ENCODE measurements around the gene ETFB.

The ETFB gene

GRCh38 chr19:51354742-51355148 lies 11.4 kb downstream of the ETFB start:
- TF ChIP-seq JUND (IDR thresholded peaks at IDR 0.05; ENCODE audit: low read depth), result no peak
- DNase-seq (ENCODE audit: low read depth in 1 of 2, low spot score in 1 of 2), result no peak
- in situ Hi-C loops (cut with HindIII; ENCODE audit: low pct_unique_long_range_greater_than_20kb, low sequenced_read_pairs), result no loop called here

- no peak for TF ChIP-seq JUND (IDR thresholded peaks at IDR 0.05; ENCODE audit: low read depth)
- no peak for DNase-seq (ENCODE audit: low read depth in 1 of 2, low spot score in 1 of 2)
- in situ Hi-C loops (cut with HindIII; ENCODE audit: low pct_unique_long_range_greater_than_20kb, low sequenced_read_pairs), result no loop called here
These were observed 12.0 kb downstream of the ETFB start for GRCh38 chr19:51354103-51354741.

GRCh38 chr19:51352783-51353360 lies 13.3 kb downstream of the ETFB start:
- in situ Hi-C loops (cut with HindIII; ENCODE audit: low pct_unique_long_range_greater_than_20kb, low sequenced_read_pairs), result no loop called here
- TF ChIP-seq JUND (IDR thresholded peaks at IDR 0.05; ENCODE audit: low read depth), result no peak
- no peak for DNase-seq (ENCODE audit: low read depth in 1 of 2, low spot score in 1 of 2)

GRCh38 chr19:51351266-51351990 lies 14.8 kb downstream of the ETFB start:
- TF ChIP-seq JUND (IDR thresholded peaks at IDR 0.05; ENCODE audit: low read depth), result no peak
- no peak for DNase-seq (ENCODE audit: low read depth in 1 of 2, low spot score in 1 of 2)
- in situ Hi-C loops (cut with HindIII; ENCODE audit: low pct_unique_long_range_greater_than_20kb, low sequenced_read_pairs), result no loop called here

GRCh38 chr19:51347209-51347928 lies 18.8 kb downstream of the ETFB start:
- in situ Hi-C loops (cut with HindIII; ENCODE audit: low pct_unique_long_range_greater_than_20kb, low sequenced_read_pairs), result no loop called here
- no peak for DNase-seq (ENCODE audit: low read depth in 1 of 2, low spot score in 1 of 2)
- no peak for TF ChIP-seq JUND (IDR thresholded peaks at IDR 0.05; ENCODE audit: low read depth)

- TF ChIP-seq JUND (IDR thresholded peaks at IDR 0.05; ENCODE audit: low read depth), result no peak
- in situ Hi-C loops (cut with HindIII; ENCODE audit: low pct_unique_long_range_greater_than_20kb, low sequenced_read_pairs), result no loop called here
- DNase-seq (ENCODE audit: low read depth in 1 of 2, low spot score in 1 of 2), result no peak
These were observed 19.4 kb downstream of the ETFB start for GRCh38 chr19:51346742-51347141.

- no peak for TF ChIP-seq JUND (IDR thresholded peaks at IDR 0.05; ENCODE audit: low read depth)
- DNase-seq (ENCODE audit: low read depth in 1 of 2, low spot score in 1 of 2), result no peak
- in situ Hi-C loops (cut with HindIII; ENCODE audit: low pct_unique_long_range_greater_than_20kb, low sequenced_read_pairs), result no loop called here
These were observed 21.0 kb downstream of the ETFB start for GRCh38 chr19:51345076-51345620.

- peak in 1 of 2 experiments; percentile 68 for DNase-seq (ENCODE audit: low read depth in 1 of 2, low spot score in 1 of 2)
- in situ Hi-C loops (cut with HindIII; ENCODE audit: low pct_unique_long_range_greater_than_20kb, low sequenced_read_pairs), result no loop called here
- no peak for TF ChIP-seq JUND (IDR thresholded peaks at IDR 0.05; ENCODE audit: low read depth)
These were observed 23.3 kb downstream of the ETFB start for GRCh38 chr19:51342631-51343569.

- in situ Hi-C loops (cut with HindIII; ENCODE audit: low pct_unique_long_range_greater_than_20kb, low sequenced_read_pairs), result no loop called here
- no peak for TF ChIP-seq JUND (IDR thresholded peaks at IDR 0.05; ENCODE audit: low read depth)
- DNase-seq (ENCODE audit: low read depth in 1 of 2, low spot score in 1 of 2), result peak; percentile 39 to 86
These were observed 24.1 kb downstream of the ETFB start, which contains the start of gene VSIG10L for GRCh38 chr19:51341976-51342580. Gene VSIG10L (minus strand): TSS chr19:51342139. CDS start chr19:51342124, 15 bp downstream.

GRCh38 chr19:51341066-51341465 lies 25.1 kb downstream of the ETFB start:
- no peak for DNase-seq (ENCODE audit: low read depth in 1 of 2, low spot score in 1 of 2)
- TF ChIP-seq JUND (IDR thresholded peaks at IDR 0.05; ENCODE audit: low read depth), result no peak
- in situ Hi-C loops (cut with HindIII; ENCODE audit: low pct_unique_long_range_greater_than_20kb, low sequenced_read_pairs), result no loop called here
